Natural killer cell (primary cell): ENCODE measurements around the gene DNMBP. TPM values are rescaled to one million over a fixed set of nuclear protein-coding genes. Genes with fewer than 3 reads are reported as not detected.

Experiments
- ATAC-seq, 3 donors: fragments of 150-1000 bp in 2 of 3; fragments of 200-7000 bp in 1 of 3; cut with Tn5 transposase; 1 replicate in 1 of 3; 2 replicates in 2 of 3; pipeline ENCODE4 v1.10.0; 2021; ENCODE audit warnings: mild to moderate bottlenecking in 2 of 3, moderate library complexity in 2 of 3
- DNase-seq, 2 donors: peaks; one replicate each; pipeline versions ENCODE4 v3.0.0 to v3.0.0-alpha.2; 2013 to 2021; ENCODE audit warnings: mixed read lengths in 1 of 2
- H3K27ac ChIP-seq: one replicate; pipeline ENCODE4 v1.5.1; 2013; ENCODE audit warnings: mild to moderate bottlenecking, low read length
- H3K27me3 ChIP-seq: one replicate; pipeline ENCODE4 v1.6.1; 2013; ENCODE audit warnings: low read length; ENCODE audit not compliant: control insufficient read depth, insufficient read depth
- H3K36me3 ChIP-seq: one replicate; pipeline ENCODE4 v1.6.1; 2013; ENCODE audit warnings: low read length; ENCODE audit not compliant: control insufficient read depth, insufficient read depth
- H3K4me1 ChIP-seq: one replicate; pipeline ENCODE4 v1.6.1; 2013; ENCODE audit warnings: low read length; ENCODE audit not compliant: control insufficient read depth, insufficient read depth
- H3K4me3 ChIP-seq: one replicate; pipeline ENCODE4 v1.5.1; 2013; ENCODE audit warnings: low read length
- H3K9me3 ChIP-seq: one replicate; pipeline ENCODE4 v1.6.1; 2013; ENCODE audit warnings: low read length; ENCODE audit not compliant: control insufficient read depth, insufficient read depth
- H3K27ac Mint-ChIP-seq, 2 donors: one replicate each; pipeline ENCODE4 v1.8.0; 2022; ENCODE audit warnings: mild to moderate bottlenecking in 2 of 2, mixed read lengths in 2 of 2, moderate library complexity in 1 of 2
- H3K27me3 Mint-ChIP-seq, 2 donors: one replicate each; pipeline ENCODE4 v1.8.0; 2022; ENCODE audit warnings: low read depth in 2 of 2, mixed read lengths in 2 of 2
- H3K36me3 Mint-ChIP-seq: one replicate; pipeline ENCODE4 v1.8.0; 2022; ENCODE audit warnings: mixed read lengths
- H3K4me1 Mint-ChIP-seq, 2 donors: one replicate each; pipeline ENCODE4 v1.8.0; 2022; ENCODE audit warnings: mixed read lengths in 2 of 2
- H3K4me3 Mint-ChIP-seq: one replicate; pipeline ENCODE4 v1.8.0; 2022; ENCODE audit warnings: mild to moderate bottlenecking, moderate library complexity, mixed read lengths
- H3K9me3 Mint-ChIP-seq, 2 donors: one replicate each; pipeline ENCODE4 v1.8.0; 2022; ENCODE audit warnings: mixed read lengths in 2 of 2
- CTCF ChIP-seq: fragments of 200-600 bp; IDR thresholded peaks from one replicate; pipeline ENCODE4 v1.8.0; 2022; ENCODE audit warnings: antibody characterized with exemption
- WGBS: methylation state at CpG from one replicate; pipeline ENCODE4 v1.1.7; 2013; ENCODE audit warnings: missing lambda C conversion rate; ENCODE audit not compliant: insufficient coverage; 5-methylcytosine and 5-hydroxymethylcytosine counted together
- intact Hi-C: fragments of 100-400 bp; cut with micrococcal nuclease; formaldehyde crosslinking; loops from one replicate; pipeline ENCODE4 v1.14.2; 2022
- total RNA-seq, 4 donors: library from RNA; stranded (reverse); fragments of 120-200 nt in 1 of 4; gene quantifications; one replicate each; pipeline versions ENCODE4 v1.2.3 to v1.2.4, GENCODE V29; 2013 to 2022

Gene DNMBP
- total RNA-seq, 3 donors from 2014 or later (not counting 1 experiment from before 2014, with no cell fraction given), result 13.8 to 15.4 (median 14.4) TPM

- peaks cover 4% of the 10 kb centered on the region for H3K4me1 ChIP-seq
- peaks cover 3% of the 10 kb centered on the region for H3K36me3 ChIP-seq
- ATAC-seq (no peak), DNase-seq (no peak)
- no peaks in the 10 kb centered on the region for H3K27me3 ChIP-seq
- no peak overlapping the region for H3K27ac ChIP-seq
- no peak overlapping the region for H3K4me3 Mint-ChIP-seq
- no peak for TF ChIP-seq CTCF
- peaks cover 0 to 28% of the 10 kb centered on the region in 2 donors for H3K4me1 Mint-ChIP-seq
- no peaks in the 10 kb centered on the region for H3K27me3 Mint-ChIP-seq
- intact Hi-C loops, result no loop called here
- H3K36me3 Mint-ChIP-seq, result no peaks in the 10 kb centered on the region
- H3K9me3 ChIP-seq, result no peaks in the 10 kb centered on the region
- no peaks in the 10 kb centered on the region for H3K9me3 Mint-ChIP-seq
- no peak overlapping the region for H3K27ac Mint-ChIP-seq
- H3K4me3 ChIP-seq, result no peak overlapping the region
Observed at GRCh38 chr10:99912041-99912440, 97.7 kb downstream of the DNMBP start.

- Histone ChIP-seq H3K4me3 (no peak overlapping the region), H3K27ac (no peak overlapping the region), H3K4me1 (peaks cover 4% of the 10 kb centered on the region), H3K27me3 (no peaks in the 10 kb centered on the region), H3K9me3 (no peaks in the 10 kb centered on the region), H3K36me3 (peaks cover 17% of the 10 kb centered on the region)
- no peak for DNase-seq
- no peaks in the 10 kb centered on the region for H3K9me3 Mint-ChIP-seq
- peak overlapping the region in 1 of 2 donors; percentile 81 for H3K27ac Mint-ChIP-seq
- 71% methylated on average over 3 of the region's 3 CpGs for WGBS
- TF ChIP-seq CTCF, result no peak
- H3K4me3 Mint-ChIP-seq, result peak overlapping the region; percentile 60
- intact Hi-C loops, result no loop called here
- no peaks in the 10 kb centered on the region for H3K36me3 Mint-ChIP-seq
- peaks cover 0 to 28% of the 10 kb centered on the region in 2 donors for H3K4me1 Mint-ChIP-seq
- peak in 1 of 3 donors; percentile 66 for ATAC-seq
- H3K27me3 Mint-ChIP-seq, result no peaks in the 10 kb centered on the region
Observed at GRCh38 chr10:99908512-99908911, 101.2 kb downstream of the DNMBP start.

- Mint-ChIP-seq H3K27me3 (no peaks in the 10 kb centered on the region), H3K4me3 (no peak overlapping the region), H3K4me1 (peaks cover 0 to 28% of the 10 kb centered on the region in 2 donors), H3K27ac (no peak overlapping the region), H3K36me3 (no peaks in the 10 kb centered on the region), H3K9me3 (no peaks in the 10 kb centered on the region)
- Histone ChIP-seq H3K27ac (no peak overlapping the region), H3K4me3 (no peak overlapping the region), H3K27me3 (no peaks in the 10 kb centered on the region), H3K4me1 (peaks cover 4% of the 10 kb centered on the region), H3K9me3 (no peaks in the 10 kb centered on the region), H3K36me3 (peaks cover 17% of the 10 kb centered on the region)
- ATAC-seq (no peak), DNase-seq (no peak)
- TF ChIP-seq CTCF, result no peak
- WGBS, result 93% methylated on average over 8 of the region's 9 CpGs
- intact Hi-C loops, result no loop called here
Observed at GRCh38 chr10:99906470-99906869, 103.3 kb downstream of the DNMBP start.

- intact Hi-C loops, result no loop called here
- Histone ChIP-seq H3K27me3 (no peaks in the 10 kb centered on the region), H3K4me3 (no peak overlapping the region), H3K27ac (no peak overlapping the region), H3K36me3 (peaks cover 17% of the 10 kb centered on the region), H3K4me1 (peaks cover 4% of the 10 kb centered on the region), H3K9me3 (no peaks in the 10 kb centered on the region)
- Mint-ChIP-seq H3K4me1 (peaks cover 0 to 28% of the 10 kb centered on the region in 2 donors), H3K27ac (no peak overlapping the region), H3K4me3 (no peak overlapping the region), H3K27me3 (no peaks in the 10 kb centered on the region), H3K9me3 (no peaks in the 10 kb centered on the region), H3K36me3 (no peaks in the 10 kb centered on the region)
- DNase-seq (no peak), ATAC-seq (no peak)
- TF ChIP-seq CTCF, result no peak
- 94% methylated on average over 3 of the region's 3 CpGs for WGBS
Observed at GRCh38 chr10:99905971-99906370, 103.8 kb downstream of the DNMBP start.
